GM21360 (cell line): ENCODE measurements around the gene RAB8A.
"Not testable (repeated sequence)": the region's sequence is repeated elsewhere in the genome, so short reads cannot be mapped to it uniquely, and the experiment has no call there.

ENCODE experiments used
- ATAC-seq: cut with Tn5 transposase; IDR thresholded peaks from one replicate; pipeline ENCODE4 v1.9.1; 2021; ENCODE audit warnings: mild to moderate bottlenecking, moderate library complexity; ENCODE audit not compliant: unreplicated experiment

The RAB8A gene

GRCh38 chr19:16167055-16167454, 55.4 kb downstream of the RAB8A start:
- ATAC-seq, result no peak

- no peak for ATAC-seq
Measured at GRCh38 chr19:16168465-16169081, 56.9 kb downstream of the RAB8A start.

- no peak for ATAC-seq
Measured at GRCh38 chr19:16170134-16170533, 58.4 kb downstream of the RAB8A start.

- ATAC-seq, result no peak
Measured at GRCh38 chr19:16175954-16176353, 64.3 kb downstream of the RAB8A start.

DNA sequence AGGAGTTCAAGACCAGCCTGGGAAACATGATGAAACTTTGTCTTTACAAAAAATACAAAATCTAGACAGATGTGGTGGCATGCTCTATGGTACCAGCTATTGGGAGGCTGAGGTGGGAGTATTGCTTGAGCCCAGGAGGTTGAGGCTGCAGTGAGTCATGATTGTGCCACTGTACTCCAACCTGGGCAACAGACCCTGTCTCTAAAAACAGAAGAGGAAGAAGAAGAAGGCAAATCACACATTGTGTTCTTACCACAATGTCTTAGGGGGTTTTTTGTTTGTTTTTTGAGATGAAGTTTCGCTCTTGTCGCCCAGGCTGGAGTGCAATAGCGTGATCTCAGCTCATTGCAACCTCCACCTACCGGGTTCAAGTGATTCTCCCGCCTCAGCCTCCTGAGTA, 67.2 kb downstream of the RAB8A start:
- not testable (repeated sequence) for ATAC-seq

GRCh38 chr19:16180611-16181010, 68.9 kb downstream of the RAB8A start:
- no peak for ATAC-seq
